Measurements from ENCODE around the gene TRIM8.

The TRIM8 gene

GRCh38 chr10:102644066-102644645 lies at the start of gene TRIM8:
Gene TRIM8, plus strand, starts transcription at chr10:102644479. Its CDS starts 139 bp downstream, at chr10:102644618.
- DNase-seq: peak; percentile 79

- DNase-seq: no peak
Measured at GRCh38 chr10:102595293-102595692, 49.0 kb upstream of the TRIM8 start.

- DNase-seq: no peak
Measured at GRCh38 chr10:102595897-102596296, 48.4 kb upstream of the TRIM8 start.

GRCh38 chr10:102596506-102596971 lies 47.7 kb upstream of the TRIM8 start:
- no peak for DNase-seq

- DNase-seq: no peak
Measured at GRCh38 chr10:102597131-102597991, 46.9 kb upstream of the TRIM8 start.

- DNase-seq: no peak
Measured at GRCh38 chr10:102598243-102598642, 46.0 kb upstream of the TRIM8 start.

- no peak for DNase-seq
Measured at GRCh38 chr10:102599565-102600327, 44.5 kb upstream of the TRIM8 start.

GRCh38 chr10:102600816-102601215 lies 43.5 kb upstream of the TRIM8 start:
- DNase-seq: no peak

GRCh38 chr10:102601639-102602038 lies 42.6 kb upstream of the TRIM8 start:
- DNase-seq: no peak

- DNase-seq: no peak
Measured at GRCh38 chr10:102602272-102603045, 41.8 kb upstream of the TRIM8 start.

- no peak for DNase-seq
Measured at GRCh38 chr10:102603946-102604345, 40.3 kb upstream of the TRIM8 start.

- no peak for DNase-seq
Measured at GRCh38 chr10:102604439-102604841, 39.8 kb upstream of the TRIM8 start.

GRCh38 chr10:102605712-102606111 lies 38.6 kb upstream of the TRIM8 start:
- DNase-seq: no peak

- DNase-seq: no peak
Measured at GRCh38 chr10:102608487-102608886, 35.8 kb upstream of the TRIM8 start.

GRCh38 chr10:102610441-102610887 lies 33.8 kb upstream of the TRIM8 start:
- no peak for DNase-seq

GRCh38 chr10:102611514-102612087 lies 32.7 kb upstream of the TRIM8 start:
- DNase-seq: no peak

- no peak for DNase-seq
Measured at GRCh38 chr10:102612964-102613275, 31.4 kb upstream of the TRIM8 start.

- no peak for DNase-seq
Measured at GRCh38 chr10:102613286-102613685, 31.0 kb upstream of the TRIM8 start.

GRCh38 chr10:102613785-102614184 lies 30.5 kb upstream of the TRIM8 start:
- DNase-seq: no peak

GRCh38 chr10:102614888-102615287 lies 29.4 kb upstream of the TRIM8 start:
- DNase-seq: no peak

GRCh38 chr10:102615361-102615760 lies 28.9 kb upstream of the TRIM8 start:
- no peak for DNase-seq

- no peak for DNase-seq
Measured at GRCh38 chr10:102616066-102616770, 28.1 kb upstream of the TRIM8 start.
